T-helper 9 cell (primary cell): ENCODE measurements around the gene ADGRF1.
"Not testable (repeated sequence)": the region's sequence is repeated elsewhere in the genome, so short reads cannot be mapped to it uniquely, and the experiment has no call there.

Source experiments
- DNase-seq: peaks from one replicate; pipeline ENCODE4 v3.0.0-alpha.2; 2020

ADGRF1 gene

DNA sequence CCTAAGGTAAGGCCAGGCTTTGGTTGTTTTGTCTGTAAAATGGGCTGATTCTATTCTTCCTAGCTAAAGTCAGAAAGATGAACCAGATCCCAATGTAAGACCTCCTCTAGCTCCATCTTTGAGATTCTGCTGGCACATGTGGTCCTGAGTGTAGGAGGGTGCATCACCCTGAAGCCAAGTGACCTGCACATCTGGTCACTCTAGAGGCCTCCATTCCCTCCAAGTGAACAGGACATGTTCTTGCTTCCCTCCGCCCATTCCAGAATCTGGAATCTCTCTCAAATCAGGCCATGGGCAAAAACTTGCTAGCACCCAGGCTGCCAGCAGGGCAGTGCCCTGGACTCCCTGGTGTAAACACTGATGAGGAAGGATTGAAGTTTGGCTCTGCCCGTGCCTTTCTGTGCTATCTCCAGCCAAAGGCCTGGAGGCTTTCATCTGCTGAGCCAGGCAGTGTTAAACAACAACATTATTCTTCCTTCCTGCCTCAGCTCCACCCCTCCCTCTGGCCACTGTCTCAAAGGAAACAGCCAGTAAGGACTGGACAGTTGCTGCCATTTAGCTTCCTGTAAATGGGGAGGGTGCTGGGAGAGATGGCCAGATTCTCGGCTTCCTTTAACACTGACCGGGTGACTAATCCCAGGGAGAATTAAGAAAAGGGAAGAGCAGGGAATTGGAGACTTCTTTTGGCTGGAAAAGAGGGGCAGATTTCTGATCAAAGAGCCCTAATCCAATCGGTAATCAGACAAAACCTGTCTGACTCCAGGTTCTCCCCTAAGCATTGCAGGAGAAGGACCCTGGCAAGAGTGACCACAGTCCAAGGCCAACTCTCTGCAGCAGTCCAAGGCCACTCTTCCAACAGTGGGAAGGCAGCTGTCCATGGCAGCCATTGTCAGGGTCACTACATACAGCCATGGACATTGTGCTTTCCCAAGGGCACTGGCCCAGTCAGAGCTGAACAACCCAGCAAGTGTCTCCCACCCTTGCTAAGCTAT is 19.5 kb upstream of the ADGRF1 start:
- no peak for DNase-seq

DNA sequence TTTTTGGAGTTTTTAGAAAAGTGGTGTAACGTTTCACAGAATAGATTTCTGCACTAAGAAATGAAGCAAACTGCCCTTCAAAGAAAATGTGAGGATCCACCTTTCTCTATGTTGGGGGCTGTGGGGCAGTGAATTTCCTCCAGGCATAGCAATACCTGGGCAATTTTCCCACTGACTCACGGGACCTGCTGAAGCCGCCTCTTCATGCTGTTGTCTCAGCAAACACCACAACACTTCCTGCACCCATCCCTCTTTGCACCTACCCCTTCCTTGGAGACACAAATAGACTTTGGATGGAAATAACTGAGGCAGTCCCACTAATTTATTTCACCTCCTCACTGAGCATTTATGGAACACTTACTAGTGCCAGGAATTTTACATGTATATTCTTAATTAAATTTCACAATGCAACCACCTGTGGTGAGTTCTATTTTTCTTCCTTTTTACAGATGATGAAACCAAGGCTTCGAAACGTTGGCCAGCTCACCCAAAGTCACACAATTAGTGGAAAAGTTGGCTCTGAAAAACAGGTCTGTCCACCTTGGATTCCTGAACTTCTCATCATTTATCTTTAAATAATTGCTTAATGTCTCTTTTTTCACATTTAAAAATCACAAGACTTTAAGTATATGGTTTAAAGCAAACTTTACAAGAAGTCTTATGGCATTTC is 17.2 kb upstream of the ADGRF1 start:
- no peak for DNase-seq

DNA sequence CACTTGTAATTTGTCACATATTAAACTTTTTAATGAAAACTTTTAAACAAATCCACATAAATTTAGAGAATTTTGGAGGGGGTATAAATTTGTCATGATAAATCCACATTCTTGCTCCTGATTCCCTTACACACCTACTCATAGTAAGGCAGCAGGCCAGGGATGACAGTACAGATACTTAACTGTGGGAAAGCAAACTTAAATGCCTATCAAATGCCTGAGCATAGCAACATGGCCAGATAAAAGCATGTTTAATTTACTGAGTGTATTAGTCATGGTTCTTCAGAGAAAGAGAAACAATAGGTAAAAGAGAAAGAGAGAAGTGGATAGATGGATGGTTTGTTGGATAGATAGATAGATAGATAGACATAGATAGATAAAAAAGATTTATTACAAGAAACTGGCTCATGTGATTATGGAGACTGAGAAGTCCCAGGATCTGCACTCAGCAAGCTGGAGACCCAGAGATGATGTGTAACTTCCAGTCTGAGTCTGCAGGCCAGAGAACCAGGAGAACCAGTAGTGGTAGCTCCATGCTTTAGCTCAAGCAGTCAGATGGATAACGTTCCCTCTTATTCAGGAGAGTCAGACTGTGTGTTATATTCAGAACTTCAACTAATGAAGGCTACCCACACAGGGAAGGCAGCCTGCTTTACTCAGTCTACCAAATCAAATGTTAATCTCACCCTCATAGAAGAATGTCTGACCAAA is 15.9 kb upstream of the ADGRF1 start:
- no peak for DNase-seq

DNA sequence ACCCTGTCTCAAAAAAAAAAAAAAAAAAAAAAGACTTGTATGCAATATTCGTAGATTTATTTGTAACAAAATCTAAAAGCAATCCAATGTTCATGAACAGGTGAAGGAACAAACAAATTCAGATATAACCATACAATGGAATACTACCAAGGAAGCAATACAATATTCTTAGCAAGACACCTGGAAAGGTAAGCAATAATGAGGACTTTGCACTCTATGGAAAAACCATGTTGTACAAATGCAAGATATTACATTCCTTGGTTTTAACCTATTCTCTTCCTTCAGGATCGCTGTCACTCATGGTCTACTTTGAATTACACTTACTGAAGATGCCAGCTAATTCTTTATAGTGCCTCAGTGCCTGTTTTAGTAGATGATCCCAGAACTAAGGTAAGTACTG is 14.7 kb upstream of the ADGRF1 start:
- no peak for DNase-seq

DNA sequence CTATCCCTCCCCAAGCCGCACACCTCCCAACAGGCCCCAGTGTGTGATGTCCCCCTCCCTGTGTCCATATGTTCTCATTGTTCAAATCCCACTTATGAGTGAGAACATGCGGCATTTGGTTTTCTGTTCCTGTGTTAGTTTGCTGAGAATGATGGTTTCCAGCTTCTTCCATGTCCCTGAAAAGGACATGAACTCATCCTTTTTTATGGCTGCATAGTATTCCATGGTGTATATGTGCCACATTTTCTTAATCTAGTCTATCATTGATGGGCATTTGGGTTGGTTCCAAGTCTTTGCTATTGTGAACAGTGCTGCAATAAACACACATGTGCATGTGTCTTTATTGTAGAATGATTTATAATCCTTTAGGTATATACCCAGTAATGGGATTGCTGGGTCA is 12.2 kb upstream of the ADGRF1 start:
- not testable (repeated sequence) for DNase-seq

DNA sequence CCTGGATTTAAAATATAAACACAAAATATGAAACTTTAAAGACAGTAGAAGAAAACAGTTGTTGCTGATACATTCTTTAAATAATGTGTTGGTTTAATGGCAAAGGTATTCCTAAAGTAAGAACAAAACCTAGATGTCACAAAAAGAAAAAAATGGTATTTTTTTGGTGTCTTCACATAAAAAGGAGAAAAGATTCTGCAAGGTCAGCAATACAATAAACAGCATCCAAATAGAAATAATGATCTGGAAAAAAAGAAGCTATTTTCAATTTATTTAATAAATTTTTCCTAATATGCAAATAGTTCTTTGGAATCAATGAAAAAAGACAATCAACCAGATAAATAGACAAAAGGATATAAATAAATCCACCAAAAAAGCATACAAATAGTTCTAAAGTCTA is 6.5 kb upstream of the ADGRF1 start:
- DNase-seq = no peak

DNA sequence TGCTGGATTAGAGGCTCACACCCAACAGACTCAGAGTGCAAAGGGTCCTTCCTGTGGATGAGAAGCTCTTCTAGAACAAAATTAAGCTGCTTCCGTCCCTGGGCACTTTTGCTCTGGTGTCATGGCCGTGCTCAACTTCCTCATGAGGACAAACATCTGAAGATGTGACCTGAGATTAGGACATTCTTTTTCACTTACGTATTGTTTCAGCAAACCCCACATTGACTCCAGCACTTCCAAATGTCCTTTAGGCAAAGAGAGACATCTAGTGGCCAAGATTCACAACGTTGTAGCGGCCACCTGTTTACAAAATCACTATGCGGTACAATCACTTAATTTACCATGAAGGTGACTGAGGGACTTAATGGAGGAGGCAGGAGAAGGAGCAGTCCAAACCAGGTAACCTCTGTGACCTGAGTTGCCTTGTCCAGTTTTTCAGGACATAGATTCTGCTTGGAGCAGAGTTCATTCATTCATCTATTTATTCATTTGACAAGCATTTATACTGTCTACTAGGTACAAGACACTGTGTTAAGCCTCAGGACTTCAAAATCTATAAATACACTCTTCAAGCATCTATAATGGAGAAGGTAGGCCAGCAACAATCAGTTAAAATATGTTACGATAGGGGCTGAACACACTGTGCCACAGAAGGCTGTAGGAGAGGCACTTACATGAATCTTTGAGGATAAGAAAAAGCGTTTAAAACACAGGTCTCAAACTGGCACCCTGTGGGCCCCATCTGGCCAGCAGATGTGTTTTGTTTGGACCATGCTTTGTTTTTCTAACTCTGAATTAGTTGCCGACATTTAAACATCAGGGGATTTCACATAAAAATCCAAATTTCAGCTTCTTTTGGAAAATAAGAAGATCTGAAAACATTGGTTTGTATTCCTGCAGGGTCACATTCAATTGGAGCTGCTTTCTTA is 5.6 kb upstream of the ADGRF1 start:
- no peak for DNase-seq

DNA sequence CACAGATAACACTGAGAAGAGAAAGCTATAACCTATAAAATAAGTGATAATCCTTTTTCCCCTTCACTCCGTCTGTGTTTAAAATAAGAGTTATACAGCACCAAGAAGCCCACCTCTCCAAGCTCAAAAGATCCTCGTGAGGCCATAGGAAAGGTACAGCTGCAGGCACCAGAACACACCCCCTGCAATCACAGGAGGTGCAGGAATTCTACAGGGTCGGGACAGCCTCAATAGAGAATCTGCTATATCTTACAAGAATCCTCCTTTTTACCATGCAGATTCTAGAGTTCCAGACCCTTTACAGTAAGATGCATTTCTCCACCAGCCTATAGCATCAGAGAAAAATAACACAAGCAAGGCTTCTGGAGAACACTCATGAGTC is 5.0 kb upstream of the ADGRF1 start:
- DNase-seq = no peak

DNA sequence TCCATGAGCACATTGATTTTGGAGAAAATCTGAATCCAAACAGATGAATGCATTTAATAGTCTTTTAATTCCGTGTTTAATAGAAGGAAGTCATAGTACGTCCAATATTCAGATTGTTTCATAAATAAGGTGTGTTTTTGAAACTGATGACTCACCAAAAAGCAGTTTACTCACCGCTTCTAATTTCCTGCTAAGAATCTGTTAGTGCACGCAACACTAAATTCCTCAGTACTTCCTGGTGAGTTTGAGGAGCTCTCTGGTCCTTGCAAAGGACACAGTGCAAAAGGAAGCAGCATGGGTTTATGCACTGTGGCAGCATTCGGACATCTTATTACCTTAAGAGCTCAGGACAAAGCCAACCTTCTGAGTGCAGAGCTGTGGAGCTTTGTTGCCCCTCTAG is 2.3 kb upstream of the ADGRF1 start:
- no peak for DNase-seq

DNA sequence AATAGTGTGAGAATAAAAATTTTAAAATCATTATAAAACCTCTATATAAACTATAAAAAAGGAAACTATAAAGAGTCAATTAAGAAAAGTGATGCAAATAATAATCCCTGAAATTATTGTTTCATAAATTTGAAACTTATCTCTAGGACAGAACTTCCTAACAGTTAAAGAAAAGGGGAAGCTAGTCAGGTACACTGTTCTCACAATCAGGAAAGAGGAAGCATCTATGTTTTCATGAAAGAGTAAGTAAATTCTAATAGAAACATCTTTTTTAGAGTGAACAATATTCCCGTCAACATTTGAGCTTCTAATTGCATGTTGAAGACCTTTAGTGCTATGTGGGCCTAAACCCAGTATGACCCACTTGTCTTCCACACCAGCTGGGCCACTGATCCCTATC is 1.2 kb upstream of the ADGRF1 start:
- no peak for DNase-seq

DNA sequence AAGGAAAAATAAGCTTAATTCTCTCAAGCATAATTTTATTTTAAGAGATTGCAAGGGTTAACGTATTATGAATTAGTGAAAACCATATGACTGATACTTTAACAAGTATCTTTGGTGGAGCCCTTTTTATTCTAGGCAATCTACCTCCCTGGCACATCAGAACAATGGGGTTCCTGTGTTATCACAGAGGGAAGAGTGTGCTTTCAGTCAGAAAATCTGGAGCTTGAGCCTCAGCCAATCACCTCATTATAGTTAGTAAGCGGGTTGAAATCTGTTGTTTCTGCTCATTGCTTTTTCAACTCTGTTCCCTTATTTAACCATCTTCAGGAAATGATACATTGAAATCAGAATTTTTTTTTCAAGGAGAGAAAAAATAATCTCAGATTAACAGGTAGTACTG is 391 bp downstream of the ADGRF1 start:
- DNase-seq = no peak

DNA sequence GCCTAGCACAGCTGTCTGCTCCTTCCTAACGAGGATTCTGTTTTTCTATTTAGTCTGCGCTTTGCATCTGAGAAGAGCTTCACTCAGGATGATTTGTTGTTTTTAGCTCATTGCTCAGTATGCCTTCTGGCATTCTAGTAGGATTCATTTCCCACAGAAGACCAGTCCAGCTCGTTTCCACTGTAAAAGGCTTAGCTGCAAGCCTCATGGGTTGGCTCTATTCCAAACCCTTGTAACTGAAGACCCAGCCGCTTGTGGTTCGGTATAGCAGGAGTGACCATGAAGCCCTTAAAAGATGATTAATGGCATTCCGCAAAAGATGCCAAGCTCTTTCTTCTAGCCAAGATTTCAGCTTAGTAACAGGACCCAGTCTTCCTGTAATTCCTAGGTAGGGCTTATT is 7.2 kb downstream of the ADGRF1 start:
- DNase-seq = no peak

DNA sequence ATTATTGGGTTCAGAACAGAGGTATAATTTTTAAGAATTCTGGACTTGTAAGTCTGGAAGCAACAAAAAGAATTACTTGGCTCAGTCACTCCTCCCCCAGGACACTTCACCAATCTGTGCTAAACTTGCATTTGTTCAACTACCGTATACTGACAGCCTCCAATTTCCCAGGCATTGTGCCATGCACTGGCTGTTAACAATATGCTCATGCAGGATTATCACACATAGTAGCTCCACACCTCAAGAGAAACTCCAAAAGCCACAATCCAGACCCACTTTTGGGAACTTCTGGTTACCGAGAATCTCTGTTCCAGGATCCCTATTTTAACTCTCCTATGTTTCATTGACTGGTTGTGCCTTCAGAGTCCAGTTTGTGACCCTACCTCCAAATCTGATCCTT is 7.7 kb downstream of the ADGRF1 start:
- DNase-seq = no peak

DNA sequence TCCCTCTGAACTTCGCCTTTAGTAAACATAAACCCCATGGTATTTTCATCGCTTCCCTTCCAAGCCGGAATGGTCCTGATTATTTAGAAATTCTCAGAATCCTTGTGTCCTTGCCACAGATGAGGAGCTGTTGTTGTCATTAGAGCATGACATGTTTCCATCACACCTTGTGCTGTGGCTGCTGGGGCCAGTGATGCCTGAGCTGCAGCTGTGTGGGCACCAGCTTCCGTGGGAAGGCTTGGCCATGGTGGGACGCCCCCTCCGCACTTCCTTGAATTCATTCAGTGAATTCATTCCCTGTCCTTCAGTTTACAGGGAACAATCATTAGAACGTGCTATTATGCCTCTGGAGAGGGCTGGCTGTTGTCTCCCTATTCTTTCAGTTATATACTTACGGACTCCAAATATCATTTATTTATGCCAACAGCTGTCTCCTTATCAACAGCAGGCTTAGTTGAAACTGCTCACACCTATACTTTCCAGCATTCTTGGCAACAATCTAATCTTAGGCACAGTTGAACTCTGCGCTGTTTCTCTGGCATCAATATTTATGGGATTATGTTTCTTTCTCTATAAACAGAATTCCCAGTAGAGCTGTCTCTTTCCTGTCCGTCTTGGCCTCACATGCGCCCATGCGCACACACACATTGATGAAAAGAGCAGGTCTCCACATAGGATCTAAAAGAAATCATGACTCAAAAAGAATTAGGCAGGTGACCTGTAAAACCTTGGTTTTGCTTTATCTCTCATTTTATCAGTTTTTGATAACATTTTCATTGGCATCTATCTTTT is 9.0 kb downstream of the ADGRF1 start:
- no peak for DNase-seq

DNA sequence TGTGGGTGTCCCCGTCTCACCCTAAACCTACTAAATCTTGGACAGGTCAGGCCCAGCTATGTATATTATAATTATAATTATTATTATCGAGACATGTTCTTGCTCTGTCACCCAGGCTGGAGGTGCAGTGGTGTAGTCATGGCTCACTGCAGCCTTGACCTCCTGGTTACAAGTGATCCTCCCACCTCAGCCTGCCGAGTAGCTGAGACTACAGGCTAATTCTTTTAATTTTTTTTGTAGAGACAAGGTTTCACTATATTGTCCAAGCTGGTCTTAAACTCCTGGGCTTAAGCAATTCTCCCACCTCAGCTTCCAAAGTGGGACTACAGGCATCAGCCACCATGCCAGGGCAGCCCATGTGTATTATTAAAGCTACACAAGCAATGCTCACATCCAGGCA is 10.5 kb downstream of the ADGRF1 start:
- DNase-seq = no peak

DNA sequence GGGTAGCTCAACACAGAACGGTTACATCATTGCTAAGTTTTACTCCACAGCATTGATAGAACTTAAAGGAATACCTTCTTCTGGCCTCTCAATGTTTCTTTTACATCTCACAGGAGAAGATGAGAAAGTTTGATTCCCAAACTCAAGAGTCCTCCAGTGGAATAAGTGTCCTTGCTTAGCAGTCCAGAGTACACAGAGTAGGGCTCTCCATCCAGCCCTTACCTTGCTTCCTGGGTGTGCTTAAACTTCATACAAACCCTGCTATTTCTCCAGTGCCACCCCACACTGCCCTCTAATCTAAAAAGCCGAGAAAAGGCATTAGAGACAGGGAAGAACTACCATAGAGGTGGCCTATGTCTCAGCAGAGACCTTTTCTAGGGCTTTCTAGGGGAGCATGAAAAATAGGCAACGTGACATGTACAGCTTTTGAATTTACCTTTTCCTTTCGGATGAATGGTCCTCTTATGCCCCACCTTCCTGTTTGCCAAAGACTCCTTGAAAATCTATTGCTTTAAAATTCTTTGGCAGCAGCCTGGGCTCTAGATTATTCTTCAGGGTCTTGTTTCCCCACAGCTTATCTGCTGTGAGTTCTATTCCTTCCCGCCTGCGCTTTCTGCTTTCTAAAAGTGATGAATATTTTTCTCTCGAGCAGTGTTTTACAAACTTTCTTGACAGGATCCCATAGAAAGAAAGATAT is 12.1 kb downstream of the ADGRF1 start:
- DNase-seq = no peak

DNA sequence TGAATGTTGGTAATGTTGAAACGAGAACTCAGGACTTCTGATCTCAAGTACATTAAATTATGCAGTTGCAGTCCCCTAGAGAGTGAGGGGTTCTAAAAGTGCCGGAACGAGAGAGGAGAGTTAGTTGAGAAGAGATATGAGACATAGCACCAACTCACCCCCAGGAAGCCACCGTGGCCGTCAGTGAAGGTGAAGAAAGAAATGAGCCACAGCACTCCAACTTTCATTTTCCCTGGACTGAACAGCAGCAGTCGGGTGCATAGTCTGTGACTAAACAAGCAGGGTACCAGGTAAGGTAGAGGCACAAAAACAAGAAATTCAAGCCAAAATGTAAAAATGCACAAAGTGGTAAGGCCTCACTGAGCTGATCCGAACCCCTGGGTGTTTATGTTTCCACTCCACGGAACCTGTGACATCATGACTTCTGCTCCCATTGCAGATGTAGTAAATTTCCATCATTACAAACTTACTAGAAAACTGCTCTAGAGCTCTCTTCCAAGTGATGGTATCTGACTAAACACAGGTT is 13.2 kb downstream of the ADGRF1 start:
- DNase-seq = no peak

DNA sequence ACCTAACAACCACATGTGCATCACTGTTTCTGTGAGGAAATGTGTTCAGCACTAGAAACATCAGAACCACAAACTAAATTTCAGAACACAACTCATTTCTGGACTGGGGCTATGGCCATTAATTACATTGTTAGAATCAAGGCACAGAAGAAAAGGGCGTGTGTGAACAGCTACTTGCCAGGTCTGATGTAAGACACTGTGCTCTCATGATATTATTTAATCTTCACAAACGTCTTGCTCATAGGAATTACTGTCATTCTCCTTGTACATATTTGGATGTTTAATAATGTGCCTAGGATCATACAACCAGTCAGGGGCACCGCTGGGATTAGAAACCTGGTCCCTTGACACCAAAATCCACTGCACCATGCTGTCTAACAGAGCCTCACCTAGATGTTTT is 14.8 kb downstream of the ADGRF1 start:
- DNase-seq = no peak

DNA sequence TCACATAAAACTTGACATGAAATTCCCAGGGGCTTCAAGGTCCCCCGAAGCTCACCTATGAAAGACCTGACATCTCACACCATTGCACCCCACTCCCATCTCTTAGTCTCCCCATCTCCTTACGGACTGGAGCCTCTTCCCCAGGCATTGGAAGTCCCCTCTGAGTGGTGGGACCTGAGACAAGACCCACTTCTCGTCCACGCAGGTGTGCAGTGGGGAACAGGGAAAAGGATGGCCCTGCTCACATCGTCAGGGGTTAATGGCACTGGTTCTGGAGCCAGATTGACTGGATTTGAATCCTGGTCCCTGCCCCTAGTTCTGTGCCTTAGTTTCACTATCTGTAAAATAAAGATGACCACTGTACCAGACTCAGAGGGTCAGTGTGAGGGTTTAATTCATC is 15.5 kb downstream of the ADGRF1 start:
- DNase-seq = no peak

DNA sequence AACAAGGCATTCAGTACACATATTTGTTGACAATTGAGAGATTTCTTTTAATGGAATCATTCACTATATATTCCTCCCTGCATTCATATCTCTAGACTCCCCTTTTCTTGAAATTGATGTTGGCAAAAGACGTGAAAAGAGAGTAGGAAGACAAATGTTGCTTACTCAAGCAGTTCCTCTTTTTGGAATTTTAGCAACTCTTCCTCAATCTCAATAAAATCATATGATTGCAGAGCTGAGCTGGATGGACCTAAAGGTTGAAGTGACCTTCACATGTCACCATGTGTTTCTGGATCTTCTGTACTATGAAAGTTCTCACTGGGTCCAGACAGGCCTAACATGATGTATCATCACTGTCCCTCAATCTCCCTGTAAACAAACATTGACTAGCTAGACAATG is 18.6 kb downstream of the ADGRF1 start:
- no peak for DNase-seq

DNA sequence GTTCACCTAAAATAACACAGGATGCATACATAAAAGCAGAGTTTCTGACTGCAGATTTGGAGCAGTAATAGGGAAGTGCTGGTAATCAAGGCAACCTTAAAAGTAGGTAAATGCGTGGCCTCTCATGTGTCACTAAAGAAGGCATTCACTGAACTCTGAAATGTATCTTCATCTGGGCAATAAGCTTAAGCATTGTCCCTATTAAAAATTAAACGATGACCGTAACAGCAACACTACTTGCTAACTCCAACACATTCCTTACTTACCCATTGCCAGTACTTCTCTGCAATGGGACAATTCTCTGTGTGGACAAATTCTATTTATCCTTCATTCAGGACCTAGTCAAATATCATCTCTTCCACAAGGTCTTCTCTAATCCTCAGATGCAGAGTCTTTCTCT is 19.9 kb downstream of the ADGRF1 start:
- DNase-seq = no peak
